DOHH2 (cell line): ENCODE results near the gene NCOR2.

Experiments
- H3F3A ChIP-seq: fragments of 200-600 bp; sonication (generic), shearing (Covaris generic); 2 replicates; pipeline ENCODE4 v1.6.0; 2016; ENCODE audit warnings: antibody characterized with exemption, mild to moderate bottlenecking; ENCODE audit not compliant: control insufficient read depth, insufficient read depth
- H3K27ac ChIP-seq: fragments of 200-600 bp; sonication (generic); 2 replicates; pipeline ENCODE4 v1.5.1; 2014; ENCODE audit warnings: low read depth, mild to moderate bottlenecking, low read length, moderate library complexity
- H3K27me3 ChIP-seq: fragments of 200-600 bp; sonication (generic); 2 replicates; pipeline ENCODE4 v1.6.1; 2014; ENCODE audit warnings: mild to moderate bottlenecking, low read length, mixed read lengths; ENCODE audit not compliant: control insufficient read depth
- H3K36me3 ChIP-seq: fragments of 200-600 bp; sonication (generic); 2 replicates; pipeline ENCODE4 v1.6.1; 2014; ENCODE audit warnings: mild to moderate bottlenecking, low read length, moderate library complexity, mixed read lengths; ENCODE audit not compliant: control insufficient read depth
- H3K4me1 ChIP-seq: fragments of 200-600 bp; sonication (generic); 2 replicates; pipeline ENCODE4 v1.6.1; 2014; ENCODE audit warnings: mild to moderate bottlenecking, low read length, mixed read lengths; ENCODE audit not compliant: control insufficient read depth
- H3K4me2 ChIP-seq: fragments of 200-600 bp; sonication (generic); 2 replicates; pipeline ENCODE4 v1.6.0; 2014; ENCODE audit warnings: mild to moderate bottlenecking, low read length, moderate library complexity
- H3K4me3 ChIP-seq: fragments of 200-600 bp; sonication (generic); 2 replicates; pipeline ENCODE4 v1.5.1; 2014; ENCODE audit warnings: mild to moderate bottlenecking, low read length, mixed read lengths
- H3K79me2 ChIP-seq: fragments of 200-600 bp; sonication (generic); 2 replicates; pipeline ENCODE4 v1.6.1; 2014; ENCODE audit warnings: mild to moderate bottlenecking, low read length, mixed read lengths; ENCODE audit not compliant: control insufficient read depth
- H3K9me2 ChIP-seq: fragments of 200-600 bp; sonication (generic); replicated peaks from 2 replicates; pipeline ENCODE4 v1.6.1; 2014; ENCODE audit warnings: mild to moderate bottlenecking, low read length, mixed read lengths; ENCODE audit not compliant: control insufficient read depth
- H3K9me3 ChIP-seq: fragments of 200-600 bp; sonication (generic); 2 replicates; pipeline ENCODE4 v1.6.1; 2014; ENCODE audit warnings: antibody characterized with exemption, low read length, mixed read lengths; ENCODE audit not compliant: control insufficient read depth, insufficient read depth
- H4K20me1 ChIP-seq: fragments of 200-600 bp; sonication (generic); 2 replicates; pipeline ENCODE4 v1.6.0; 2014; ENCODE audit warnings: low read depth, mild to moderate bottlenecking, antibody characterized with exemption, low read length, moderate library complexity; ENCODE audit not compliant: control insufficient read depth, insufficient read depth
- EZH2phosphoT487 ChIP-seq: fragments of 200-600 bp; sonication (generic); IDR thresholded peaks from 2 replicates; pipeline ENCODE4 v1.6.1; 2017; ENCODE audit warnings: borderline replicate concordance, mild to moderate bottlenecking, antibody characterized with exemption, low read length, moderate library complexity, mixed read lengths
- TF ChIP-seq, protein P1 (sequence below): fragments of 200-600 bp; sonication (generic); IDR thresholded peaks from one replicate; pipeline ENCODE4 v1.5.1; 2014; ENCODE audit warnings: antibody characterized with exemption, mild to moderate bottlenecking, low read depth, low read length; ENCODE audit not compliant: poor library complexity, severe bottlenecking

The NCOR2 gene

GRCh38 chr12:124567673-124568373 is 411 bp upstream of the NCOR2 start:
- H3K9me2 ChIP-seq, result no peaks in the 10 kb centered on the region
- peaks cover 4% of the 10 kb centered on the region; the same call in 1 of the 2 replicates for H3K27me3 ChIP-seq
- H3K4me2 ChIP-seq, result peak overlapping the region; percentile 98
- H3K36me3 ChIP-seq, result peaks cover 9% of the 10 kb centered on the region; the same call in 1 of the 2 replicates
- H3K27ac ChIP-seq, result peak overlapping the region; percentile 35
- peaks cover 38% of the 10 kb centered on the region for H3K4me1 ChIP-seq
- peaks cover 42% of the 10 kb centered on the region for H3K79me2 ChIP-seq
- peak overlapping the region; percentile 75 for H3K4me3 ChIP-seq
- no peaks in the 10 kb centered on the region for H3F3A ChIP-seq
- peaks cover 24% of the 10 kb centered on the region for H4K20me1 ChIP-seq
- no peaks in the 10 kb centered on the region for H3K9me3 ChIP-seq
- TF ChIP-seq, protein P1, sequence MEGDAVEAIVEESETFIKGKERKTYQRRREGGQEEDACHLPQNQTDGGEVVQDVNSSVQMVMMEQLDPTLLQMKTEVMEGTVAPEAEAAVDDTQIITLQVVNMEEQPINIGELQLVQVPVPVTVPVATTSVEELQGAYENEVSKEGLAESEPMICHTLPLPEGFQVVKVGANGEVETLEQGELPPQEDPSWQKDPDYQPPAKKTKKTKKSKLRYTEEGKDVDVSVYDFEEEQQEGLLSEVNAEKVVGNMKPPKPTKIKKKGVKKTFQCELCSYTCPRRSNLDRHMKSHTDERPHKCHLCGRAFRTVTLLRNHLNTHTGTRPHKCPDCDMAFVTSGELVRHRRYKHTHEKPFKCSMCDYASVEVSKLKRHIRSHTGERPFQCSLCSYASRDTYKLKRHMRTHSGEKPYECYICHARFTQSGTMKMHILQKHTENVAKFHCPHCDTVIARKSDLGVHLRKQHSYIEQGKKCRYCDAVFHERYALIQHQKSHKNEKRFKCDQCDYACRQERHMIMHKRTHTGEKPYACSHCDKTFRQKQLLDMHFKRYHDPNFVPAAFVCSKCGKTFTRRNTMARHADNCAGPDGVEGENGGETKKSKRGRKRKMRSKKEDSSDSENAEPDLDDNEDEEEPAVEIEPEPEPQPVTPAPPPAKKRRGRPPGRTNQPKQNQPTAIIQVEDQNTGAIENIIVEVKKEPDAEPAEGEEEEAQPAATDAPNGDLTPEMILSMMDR, result no peak
- no peak for TF ChIP-seq EZH2phosphoT487

DNA sequence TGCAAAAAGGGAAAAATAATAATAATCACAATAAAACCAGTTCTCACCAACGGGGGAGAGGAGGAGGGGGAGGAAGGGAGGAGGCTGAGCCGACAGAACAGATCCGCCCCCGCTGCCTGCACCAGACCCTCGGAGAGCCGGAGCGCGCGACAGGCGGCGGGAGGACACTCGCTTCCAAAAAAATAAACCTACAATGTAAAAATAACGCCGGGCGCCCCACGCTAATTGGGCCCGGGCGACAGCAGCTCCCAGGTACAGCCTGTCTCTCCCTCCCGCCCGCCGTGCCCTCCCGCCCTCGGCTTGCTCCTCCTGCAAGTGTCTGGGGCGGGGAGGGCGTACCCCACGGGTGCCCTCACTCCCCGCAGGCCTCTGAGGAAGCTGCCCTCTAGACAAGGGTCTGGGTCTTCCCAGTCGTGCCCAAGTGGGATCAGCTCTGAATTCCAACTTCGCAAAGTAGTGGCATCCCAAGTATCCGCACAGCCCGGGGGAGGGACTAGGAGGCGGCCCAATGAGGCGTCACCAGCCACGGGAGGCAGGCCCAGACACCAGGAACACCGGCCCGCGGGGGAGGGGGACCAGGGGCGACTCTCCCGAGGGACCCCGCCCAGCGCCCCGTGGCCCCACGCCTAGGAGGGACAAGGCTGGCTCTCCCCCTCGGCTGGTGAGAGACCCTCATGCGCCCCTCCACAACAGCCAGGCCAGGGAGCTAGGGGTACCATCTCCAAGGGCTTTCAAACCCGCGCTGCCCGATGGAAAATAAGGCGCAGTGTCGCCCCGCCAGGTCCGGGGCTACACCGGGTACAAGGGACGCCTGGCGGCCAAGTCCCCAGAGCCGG is 1.0 kb downstream of the NCOR2 start:
- H3K27ac ChIP-seq, result peak overlapping the region; percentile 51
- H3K36me3 ChIP-seq, result peaks cover 10% of the 10 kb centered on the region; the same call in 1 of the 2 replicates
- H3K9me3 ChIP-seq, result no peaks in the 10 kb centered on the region
- H3K4me1 ChIP-seq, result peaks cover 43% of the 10 kb centered on the region
- TF ChIP-seq, protein P1, result no peak
- TF ChIP-seq EZH2phosphoT487, result no peak
- H3K79me2 ChIP-seq, result peaks cover 56% of the 10 kb centered on the region
- peak overlapping the region; percentile 68 for H3K4me2 ChIP-seq
- no peaks in the 10 kb centered on the region for H3F3A ChIP-seq
- peaks cover 25% of the 10 kb centered on the region for H4K20me1 ChIP-seq
- peak overlapping the region; percentile 83 for H3K4me3 ChIP-seq
- no peaks in the 10 kb centered on the region for H3K9me2 ChIP-seq
- H3K27me3 ChIP-seq, result peaks cover 4% of the 10 kb centered on the region; the same call in 1 of the 2 replicates

GRCh38 chr12:124565656-124566160 is 1.7 kb downstream of the NCOR2 start:
- no peak for TF ChIP-seq EZH2phosphoT487
- TF ChIP-seq, protein P1, result no peak
- Histone ChIP-seq H3K79me2 (peaks cover 63% of the 10 kb centered on the region), H3K9me2 (no peaks in the 10 kb centered on the region), H3K27me3 (peaks cover 4% of the 10 kb centered on the region; the same call in 1 of the 2 replicates), H4K20me1 (peaks cover 29% of the 10 kb centered on the region), H3K27ac (no peak overlapping the region), H3K36me3 (peaks cover 10% of the 10 kb centered on the region; the same call in 1 of the 2 replicates), H3K9me3 (no peaks in the 10 kb centered on the region), H3F3A (no peaks in the 10 kb centered on the region), H3K4me3 (peak overlapping the region; percentile 83), H3K4me2 (peak overlapping the region; percentile 68), H3K4me1 (peaks cover 50% of the 10 kb centered on the region)
